RWPE2 (cell line): ENCODE data around the gene TMEM256.

Experiments used
- ATAC-seq: fragments of 200-7000 bp; cut with Tn5 transposase; 3 replicates; pipeline ENCODE4 v1.9.1; 2021; ENCODE audit warnings: low read depth
- DNase-seq: peaks from one replicate; pipeline ENCODE4 v3.0.0-alpha.2; 2020; ENCODE audit warnings: low spot score
- H3K27ac ChIP-seq: fragments of 450-650 bp; 2 replicates; pipeline ENCODE4 v1.5.1; 2017; ENCODE audit warnings: mild to moderate bottlenecking; ENCODE audit not compliant: poor library complexity, severe bottlenecking
- H3K27me3 ChIP-seq: fragments of 250-450 bp; sonication (Bioruptor Pico); 2 replicates; pipeline ENCODE4 v1.5.1; 2021; ENCODE audit warnings: mild to moderate bottlenecking, moderate library complexity; ENCODE audit not compliant: insufficient read depth, poor library complexity, severe bottlenecking
- H3K36me3 ChIP-seq: fragments of 250-450 bp; sonication (Bioruptor Pico); 2 replicates; pipeline ENCODE4 v1.5.1; 2020; ENCODE audit warnings: low read depth, mild to moderate bottlenecking, moderate library complexity
- H3K4me1 ChIP-seq: fragments of 250-450 bp; sonication (Bioruptor Pico); 2 replicates; pipeline ENCODE4 v1.5.1; 2021; ENCODE audit warnings: mild to moderate bottlenecking, moderate library complexity; ENCODE audit not compliant: insufficient read depth, poor library complexity, severe bottlenecking
- H3K4me3 ChIP-seq: fragments of 250-450 bp; sonication (Bioruptor Pico); 2 replicates; pipeline ENCODE4 v1.5.1; 2021; ENCODE audit warnings: mild to moderate bottlenecking, moderate library complexity; ENCODE audit not compliant: severe bottlenecking
- H3K9me3 ChIP-seq: fragments of 250-450 bp; sonication (Bioruptor Pico); 2 replicates; pipeline ENCODE4 v1.5.1; 2021; ENCODE audit warnings: mild to moderate bottlenecking, moderate library complexity; ENCODE audit not compliant: severe bottlenecking
- CTCF ChIP-seq: fragments of 450-650 bp; IDR thresholded peaks from one replicate; pipeline ENCODE4 v1.5.1; 2017; ENCODE audit warnings: mild to moderate bottlenecking, moderate library complexity; ENCODE audit not compliant: poor library complexity, severe bottlenecking

Gene TMEM256

GRCh38 chr17:7383371-7383741, 20.5 kb downstream of the TMEM256 start:
- ATAC-seq (no peak), DNase-seq (no peak)
- Histone ChIP-seq H3K27ac (no peak overlapping the region), H3K9me3 (no peaks in the 10 kb centered on the region), H3K27me3 (no peaks in the 10 kb centered on the region), H3K36me3 (peaks cover 19% of the 10 kb centered on the region), H3K4me1 (peaks cover 2% of the 10 kb centered on the region), H3K4me3 (no peak overlapping the region)
- TF ChIP-seq CTCF = no peak

GRCh38 chr17:7382901-7383300, 21.0 kb downstream of the TMEM256 start:
- no peaks in the 10 kb centered on the region for H3K9me3 ChIP-seq
- ATAC-seq (0 out of 3 replicates have a peak, but pooled peaks have one; percentile 1), DNase-seq (no peak)
- no peak overlapping the region for H3K4me3 ChIP-seq
- no peak for TF ChIP-seq CTCF
- no peak overlapping the region for H3K27ac ChIP-seq
- peaks cover 15% of the 10 kb centered on the region for H3K36me3 ChIP-seq
- H3K27me3 ChIP-seq = no peaks in the 10 kb centered on the region
- H3K4me1 ChIP-seq = peaks cover 2% of the 10 kb centered on the region

GRCh38 chr17:7380855-7381683, 22.8 kb downstream of the TMEM256 start, which contains the start of gene TNK1:
TNK1 (plus strand) TSS chr17:7381089; CDS start chr17:7382927, 1,838 bp downstream.
- Histone ChIP-seq H3K36me3 (peaks cover 13% of the 10 kb centered on the region; the same call in 1 of the 2 replicates), H3K27me3 (no peaks in the 10 kb centered on the region), H3K27ac (peak within 1 kb of the TSS; percentile 27), H3K9me3 (no peaks in the 10 kb centered on the region), H3K4me1 (peaks cover 2% of the 10 kb centered on the region), H3K4me3 (peak within 1 kb of the TSS; percentile 44)
- TF ChIP-seq CTCF = no peak
- DNase-seq (no peak), ATAC-seq (peak; percentile 71)

- no peak for TF ChIP-seq CTCF
- H3K4me3 ChIP-seq = peak overlapping the region; percentile 44
- peaks cover 2% of the 10 kb centered on the region for H3K4me1 ChIP-seq
- H3K27ac ChIP-seq = no peak overlapping the region
- no peak; the same call in 2 of the 3 replicates for ATAC-seq
- H3K36me3 ChIP-seq = peaks cover 13% of the 10 kb centered on the region; the same call in 1 of the 2 replicates
- no peaks in the 10 kb centered on the region for H3K27me3 ChIP-seq
- no peaks in the 10 kb centered on the region for H3K9me3 ChIP-seq
- DNase-seq = no peak
These were observed 23.6 kb downstream of the TMEM256 start for GRCh38 chr17:7380321-7380720.

GRCh38 chr17:7379134-7379533, 24.8 kb downstream of the TMEM256 start:
- TF ChIP-seq CTCF = no peak
- 0 out of 2 replicates have a peak, but pooled peaks cover 7% of the 10 kb centered on the region for H3K36me3 ChIP-seq
- H3K27me3 ChIP-seq = no peaks in the 10 kb centered on the region
- no peaks in the 10 kb centered on the region for H3K9me3 ChIP-seq
- no peak overlapping the region for H3K4me3 ChIP-seq
- peaks cover 2% of the 10 kb centered on the region for H3K4me1 ChIP-seq
- DNase-seq (no peak), ATAC-seq (no peak)
- no peak overlapping the region for H3K27ac ChIP-seq
